ENCODE results near the gene MTMR3. TPM values are rescaled to one million over a fixed set of nuclear protein-coding genes. Genes with fewer than 3 reads are reported as not detected.
"Not testable (repeated sequence)": the region's sequence is repeated elsewhere in the genome, so short reads cannot be mapped to it uniquely, and the experiment has no call there.

Gene MTMR3
- polyA plus RNA-seq, 3 donors: 32.4 to 47.5 (median 44.9) TPM

GRCh38 chr22:29951791-29952413, 68.9 kb downstream of the MTMR3 start:
- DNase-seq: no peak

DNA sequence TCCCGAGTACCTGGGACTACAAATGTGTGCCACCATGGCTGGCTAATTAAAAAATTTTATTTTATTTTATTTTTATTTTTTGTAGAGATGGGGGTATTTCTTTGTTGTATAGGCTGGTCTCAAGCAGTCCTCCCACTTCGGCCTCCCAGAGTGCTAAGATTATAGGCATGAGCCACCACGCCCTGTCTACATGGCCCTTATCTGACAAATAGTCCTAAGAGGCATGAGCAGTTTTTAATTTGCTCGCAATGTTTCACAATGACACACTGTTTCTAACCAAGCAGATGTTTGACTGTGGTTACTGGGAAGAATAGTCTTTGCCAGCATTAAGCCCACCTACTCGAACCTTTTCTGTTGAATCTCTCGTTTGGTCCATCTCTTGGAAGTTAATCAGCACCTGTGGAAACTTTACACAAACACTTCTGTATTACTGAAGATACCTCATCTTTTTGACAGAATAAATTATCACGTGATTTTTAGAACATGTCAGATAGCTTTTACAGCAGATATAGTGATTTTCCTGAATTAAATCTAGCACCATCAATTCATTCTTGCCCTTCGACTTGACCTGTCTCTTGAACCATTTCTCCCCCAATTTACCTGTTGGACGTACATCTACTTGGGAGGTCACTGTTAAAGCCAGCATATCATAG, 71.4 kb downstream of the MTMR3 start:
- DNase-seq: no peak

GRCh38 chr22:29956680-29957079, 73.7 kb downstream of the MTMR3 start:
- no peak for DNase-seq

GRCh38 chr22:29958170-29958569, 75.2 kb downstream of the MTMR3 start:
- no peak for DNase-seq

DNA sequence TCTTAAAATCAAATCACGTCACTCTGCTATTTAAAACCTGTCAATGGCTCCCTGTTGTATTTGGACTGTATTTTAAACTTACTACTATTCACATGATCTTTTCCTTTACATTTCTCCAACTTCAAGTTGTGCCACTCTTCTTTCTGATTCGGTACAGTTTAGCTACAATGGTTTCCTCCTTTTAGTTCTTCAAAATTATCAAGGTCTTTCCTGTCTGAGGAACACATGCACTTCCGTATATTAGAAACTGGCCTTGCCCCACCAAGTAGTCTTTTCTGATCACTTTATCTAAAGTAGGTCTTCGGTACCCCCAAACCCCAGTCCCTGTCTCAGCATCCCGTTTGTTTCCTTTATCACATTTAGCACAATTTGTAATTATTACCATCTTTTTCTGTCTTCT, 81.8 kb downstream of the MTMR3 start:
- no peak for DNase-seq

DNA sequence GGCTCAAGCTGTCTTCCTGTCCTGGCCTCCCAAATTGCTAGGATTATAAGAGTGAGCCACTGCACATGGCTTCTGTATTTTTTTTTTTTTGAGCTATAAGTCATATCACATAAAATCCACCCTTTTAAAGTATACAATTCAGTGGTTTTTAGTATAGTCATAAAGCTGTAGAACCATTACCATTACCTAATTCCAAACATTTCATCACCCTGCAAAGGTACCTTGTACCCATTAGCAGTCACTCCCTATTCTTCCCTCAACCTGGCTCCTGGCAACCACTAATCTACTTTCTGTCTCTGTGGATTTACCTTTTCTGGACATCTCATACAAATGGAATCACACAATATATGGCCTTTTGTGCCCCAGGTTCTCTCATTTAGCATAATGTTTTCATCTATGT, 84.5 kb downstream of the MTMR3 start:
- DNase-seq: no peak

GRCh38 chr22:29971607-29972006, 88.6 kb downstream of the MTMR3 start:
- no peak for DNase-seq

DNA sequence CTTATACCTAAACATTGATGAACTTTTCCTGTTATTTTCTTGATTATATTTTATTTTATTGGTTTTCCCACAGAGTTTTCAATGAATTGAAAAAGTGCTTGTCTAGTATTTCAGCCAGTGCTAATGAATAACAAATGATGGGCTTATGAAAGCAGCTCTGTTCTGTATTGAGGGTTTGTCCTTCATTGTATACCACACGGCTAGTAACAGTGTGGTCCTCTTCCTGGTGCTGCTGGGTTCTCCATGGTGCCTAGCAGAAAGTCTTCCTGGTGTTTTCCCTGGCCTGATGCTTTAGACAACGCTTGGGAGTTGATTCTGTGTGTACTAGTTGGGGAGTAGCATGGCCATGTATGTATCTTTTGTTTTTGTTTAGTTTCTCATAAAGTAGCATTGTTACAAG, 89.1 kb downstream of the MTMR3 start:
- no peak for DNase-seq

DNA sequence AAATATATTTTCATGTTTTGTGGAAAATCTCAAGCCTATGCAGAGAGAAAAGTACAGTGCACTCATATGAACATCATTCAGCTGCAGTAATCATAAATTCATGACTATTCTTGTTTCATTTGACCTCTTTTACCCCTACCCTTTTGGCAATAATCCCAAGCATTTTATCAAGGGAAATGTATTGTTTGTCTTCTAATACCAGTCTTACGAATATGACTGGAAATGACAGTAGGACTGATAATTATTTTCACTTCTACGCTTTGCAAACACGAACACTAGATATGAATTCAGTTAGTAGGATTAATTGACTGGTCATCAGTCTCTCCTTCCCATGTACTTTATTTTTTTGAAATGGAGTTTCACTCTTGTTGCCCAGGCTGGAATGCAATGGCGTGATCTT, 90.3 kb downstream of the MTMR3 start:
- no peak for DNase-seq

- not testable (repeated sequence) for DNase-seq
Observed at GRCh38 chr22:29973680-29974079, 90.7 kb downstream of the MTMR3 start.

DNA sequence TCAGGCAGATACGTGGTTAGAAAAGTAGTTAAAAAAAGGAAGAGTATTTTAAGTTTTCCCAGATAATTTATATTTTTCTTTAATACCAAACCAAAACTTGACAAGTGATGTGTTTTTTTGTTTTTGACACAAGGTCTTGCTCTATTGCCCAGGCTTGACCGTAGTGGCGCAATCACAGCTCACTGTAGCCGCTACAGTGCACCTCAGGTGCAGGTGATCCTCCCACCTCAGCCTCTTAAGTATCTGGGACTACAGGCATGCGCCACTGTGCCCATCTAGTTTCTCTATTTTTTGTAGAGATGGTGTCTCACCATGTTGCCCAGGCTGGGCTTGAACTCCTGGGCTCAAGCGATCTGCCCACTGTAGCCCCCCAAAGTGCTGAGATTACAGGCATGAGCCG, 92.5 kb downstream of the MTMR3 start:
- no peak for DNase-seq

DNA sequence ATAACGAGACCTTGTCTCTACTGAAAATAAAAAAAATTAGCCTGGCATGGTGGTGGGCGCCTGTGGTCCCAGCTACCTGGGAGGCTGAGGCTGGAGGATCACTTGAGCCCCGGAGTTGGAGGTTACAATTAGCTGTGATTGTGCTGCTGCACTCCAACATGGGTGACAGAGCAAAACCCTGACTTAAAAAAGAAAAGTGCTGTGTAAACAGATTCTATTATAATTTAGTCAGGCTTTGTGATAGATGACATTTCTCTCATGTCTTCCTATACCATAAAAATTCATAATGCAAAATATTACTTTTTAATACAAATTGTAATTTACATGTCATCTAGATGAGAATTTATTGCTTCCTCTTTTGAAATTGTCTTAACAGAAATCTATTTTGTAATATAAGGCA, 94.1 kb downstream of the MTMR3 start:
- DNase-seq: no peak

DNA sequence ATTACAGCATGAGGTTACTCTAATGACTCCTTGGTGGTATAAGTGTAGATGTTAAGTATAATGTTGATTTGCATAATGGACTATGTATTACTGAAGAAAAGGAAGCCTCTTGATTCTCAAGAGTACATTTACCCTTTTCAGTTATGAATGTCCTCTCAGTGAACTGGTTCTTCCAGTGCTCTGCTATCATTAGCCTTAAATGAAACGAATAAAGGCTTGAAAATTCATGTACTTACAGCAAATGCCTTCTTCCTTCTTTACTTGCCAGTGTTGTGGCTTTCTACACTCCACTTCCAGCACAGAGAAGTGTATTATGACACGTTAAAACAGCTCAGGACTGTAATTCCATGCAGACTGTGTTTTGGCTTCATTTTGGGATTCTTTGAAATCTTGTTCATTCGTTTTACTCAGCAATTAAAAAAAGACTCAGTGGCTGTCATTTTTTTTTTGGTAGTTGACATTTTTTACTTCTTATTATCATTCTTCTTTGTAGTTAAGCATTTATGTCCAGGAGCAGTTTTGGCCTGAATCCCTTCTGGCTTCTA, 96.9 kb downstream of the MTMR3 start:
- no peak for DNase-seq

GRCh38 chr22:29983296-29983917, 100.4 kb downstream of the MTMR3 start:
- DNase-seq: no peak

DNA sequence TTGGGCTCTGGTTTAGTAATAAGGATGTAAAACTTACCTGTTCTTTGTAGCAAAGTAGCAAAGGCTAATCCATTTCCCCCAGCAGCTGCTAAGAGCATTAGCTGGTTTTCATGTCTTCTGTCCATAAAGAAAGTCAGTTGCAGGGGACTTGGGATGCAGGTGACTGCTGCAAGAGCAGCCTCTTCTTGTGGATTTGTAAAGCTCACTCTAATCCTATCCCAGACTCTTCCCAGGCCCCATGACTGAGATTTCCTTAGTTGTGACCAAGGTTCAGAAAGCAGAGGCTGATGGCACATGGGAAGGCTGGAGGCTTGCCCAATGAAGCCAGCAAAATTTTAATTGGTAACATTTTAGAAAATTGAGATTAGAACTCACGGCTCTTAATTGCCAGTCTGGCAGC, 102.9 kb downstream of the MTMR3 start:
- no peak for DNase-seq

- DNase-seq: no peak
Observed at GRCh38 chr22:29987137-29987536, 104.2 kb downstream of the MTMR3 start.

- no peak for DNase-seq
Observed at GRCh38 chr22:29988719-29989118, 105.7 kb downstream of the MTMR3 start.

- DNase-seq: no peak
Observed at GRCh38 chr22:29989446-29989845, 106.5 kb downstream of the MTMR3 start.

DNA sequence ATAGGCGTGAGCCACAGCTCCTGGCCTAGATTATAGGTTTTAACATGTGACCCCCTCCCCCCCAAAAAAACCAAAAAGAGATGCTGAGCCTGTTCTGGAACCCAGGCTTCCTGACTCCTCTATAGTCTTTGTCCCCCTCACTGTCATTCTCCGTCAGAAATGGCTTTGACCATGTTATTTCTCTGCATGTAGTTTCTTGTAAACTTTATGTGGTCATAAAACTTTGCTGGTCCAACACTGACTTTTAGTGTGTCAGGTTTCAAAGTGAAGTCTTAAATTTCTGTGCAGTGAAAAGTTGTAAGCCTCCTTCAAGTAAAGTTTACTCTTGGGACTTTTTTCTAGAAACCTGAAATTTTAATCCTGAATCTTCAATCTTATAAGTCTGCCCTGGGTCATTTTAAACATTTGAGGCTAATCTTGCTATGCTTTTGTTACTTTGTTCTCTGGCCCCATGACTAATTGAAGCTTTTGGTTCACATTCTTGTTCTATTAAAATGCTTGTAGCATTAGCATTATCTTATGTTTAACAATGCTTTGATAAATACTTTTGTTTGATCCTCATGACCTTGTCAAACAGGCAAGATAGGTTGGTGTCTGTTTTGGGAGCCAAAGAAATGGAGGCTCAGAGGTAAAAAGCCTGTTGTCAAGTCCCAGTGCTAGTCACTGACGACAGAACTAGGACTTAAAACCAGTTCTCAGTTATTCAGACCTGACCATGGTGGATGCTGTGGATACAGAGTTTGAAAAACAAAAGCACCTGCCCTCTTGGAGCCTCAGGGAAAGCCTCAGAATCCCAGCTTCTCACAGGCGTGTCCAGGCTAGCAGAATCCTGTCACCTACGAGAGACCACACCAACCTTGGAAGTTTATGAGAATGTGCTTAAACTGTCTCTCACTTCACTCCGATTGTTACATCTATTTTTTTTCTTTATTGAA, 109.6 kb downstream of the MTMR3 start:
- DNase-seq: peak; percentile 38

DNA sequence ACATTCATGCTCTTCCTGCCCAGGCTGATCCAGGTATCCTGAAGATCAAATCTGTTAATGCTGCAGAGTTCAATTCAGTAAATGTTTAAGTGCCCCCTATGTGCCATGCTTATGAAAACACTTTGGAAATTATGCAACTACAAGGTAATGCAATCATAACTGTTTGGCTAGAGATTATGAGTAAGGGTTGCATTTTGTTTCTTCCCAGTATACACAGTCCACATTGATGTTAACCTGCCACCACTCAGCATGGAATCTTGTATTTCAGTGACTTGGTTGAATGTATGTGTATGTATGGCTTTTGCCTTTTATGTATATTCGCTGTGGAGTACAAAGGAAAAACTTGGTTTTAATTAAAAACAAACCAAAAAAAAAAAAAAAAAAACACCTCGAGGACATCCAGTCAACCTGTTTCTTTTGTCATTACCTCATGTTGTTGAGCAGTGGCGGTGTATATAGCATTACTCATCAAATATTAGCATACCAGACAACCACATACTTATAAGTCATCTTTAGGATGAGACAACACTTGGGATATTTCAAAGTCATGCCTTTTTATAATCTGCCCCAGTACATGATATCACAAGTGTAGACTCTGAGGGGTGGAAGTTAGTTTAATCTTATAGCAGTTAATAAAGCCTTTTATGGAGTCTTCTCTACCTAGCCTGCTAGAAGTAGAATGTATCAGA, 111.2 kb downstream of the MTMR3 start:
- no peak for DNase-seq

DNA sequence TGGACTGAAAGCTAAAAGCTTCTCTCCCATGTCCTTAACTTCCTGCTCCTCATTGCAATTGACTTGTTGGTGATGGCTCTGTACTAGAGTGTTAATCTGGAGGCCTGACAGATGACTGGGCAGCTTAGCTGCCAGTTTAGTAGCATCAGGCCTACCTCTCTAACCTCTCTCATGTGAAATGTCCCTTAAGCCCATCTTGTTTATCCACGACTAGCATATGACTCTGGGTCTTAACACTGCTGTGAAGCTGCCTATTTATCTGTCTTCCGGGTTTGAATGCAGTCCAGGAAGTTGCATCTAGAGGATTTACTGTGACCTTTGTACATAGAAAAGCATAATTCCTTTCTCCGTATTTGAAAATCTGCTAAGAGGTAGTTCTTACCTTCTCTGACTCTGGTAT, 112.0 kb downstream of the MTMR3 start:
- no peak for DNase-seq

DNA sequence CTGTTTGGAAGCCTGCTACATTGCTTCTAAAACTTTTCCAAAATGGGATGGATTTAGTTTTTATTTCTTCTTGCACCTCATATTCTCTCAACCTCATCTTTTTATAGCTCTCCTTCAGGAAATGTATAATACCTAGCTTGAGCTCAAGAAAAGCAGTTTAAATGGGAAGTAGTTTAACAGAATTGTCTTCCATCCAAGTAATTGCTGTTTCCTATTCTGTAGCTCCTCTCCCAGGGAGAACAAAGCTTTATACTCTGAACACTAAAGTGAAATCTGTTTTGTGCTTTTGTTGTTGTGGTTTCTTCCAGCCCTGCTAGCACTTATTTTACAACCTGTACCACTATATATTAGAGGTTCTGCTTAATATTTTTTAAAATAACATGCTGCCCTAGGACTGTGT, 114.1 kb downstream of the MTMR3 start:
- no peak for DNase-seq
